ENCODE measurements around the gene HSPB3.
"Not testable (repeated sequence)": the region's sequence is repeated elsewhere in the genome, so short reads cannot be mapped to it uniquely, and the experiment has no call there.

The HSPB3 gene

DNA sequence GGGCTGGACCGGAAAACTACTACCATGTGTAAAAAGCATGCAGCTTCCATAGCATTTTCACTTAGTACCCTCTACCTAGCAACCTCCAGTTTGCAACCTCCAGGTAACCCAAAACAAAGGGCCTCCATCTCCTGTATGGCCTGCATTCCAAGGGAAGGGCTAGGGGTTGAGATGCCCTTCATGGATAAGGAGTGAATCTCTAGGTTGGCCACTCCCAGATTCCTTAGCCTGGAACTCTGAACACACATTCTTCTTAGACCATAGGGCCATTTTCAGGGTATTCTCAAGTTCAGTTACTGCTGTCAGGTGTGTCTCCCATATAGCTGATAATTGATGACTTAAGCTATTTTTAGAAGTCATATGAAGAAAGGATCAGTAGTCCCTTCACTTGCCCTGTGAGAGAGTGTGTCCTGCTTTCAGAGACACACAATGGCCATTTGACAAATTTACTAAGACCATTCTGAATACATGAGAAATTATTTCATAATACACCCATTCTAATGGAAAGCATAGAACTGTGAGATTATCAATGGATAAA, 22.5 kb downstream of the HSPB3 start:
- no peak overlapping the region for H3K27ac ChIP-seq (ENCODE audit: low read depth, low read length, severe bottlenecking)
- no peak overlapping the region for H3K4me3 ChIP-seq (ENCODE audit: extremely low read depth, insufficient read depth, low read length, poor library complexity, severe bottlenecking)
- no CpG with 5 or more reads among the region's 1 CpG for WGBS, 2 experiments (ENCODE audit: insufficient coverage in 2 of 2)
- H3K36me3 ChIP-seq (ENCODE audit: control insufficient read depth, insufficient read depth, low read length): no peaks in the 10 kb centered on the region
- no peaks in the 10 kb centered on the region for H3K9me3 ChIP-seq (ENCODE audit: control insufficient read depth, low read length)
- H3K4me1 ChIP-seq (ENCODE audit: control insufficient read depth, insufficient read depth, low read length, poor library complexity, severe bottlenecking): no peaks in the 10 kb centered on the region

GRCh38 chr5:54480296-54480695, 24.8 kb downstream of the HSPB3 start:
- Histone ChIP-seq H3K4me1 (ENCODE audit: control insufficient read depth, insufficient read depth, low read length, poor library complexity, severe bottlenecking) (no peaks in the 10 kb centered on the region), H3K4me3 (ENCODE audit: extremely low read depth, insufficient read depth, low read length, poor library complexity, severe bottlenecking) (no peak overlapping the region), H3K27ac (ENCODE audit: low read depth, low read length, severe bottlenecking) (no peak overlapping the region), H3K36me3 (ENCODE audit: control insufficient read depth, insufficient read depth, low read length) (no peaks in the 10 kb centered on the region), H3K9me3 (ENCODE audit: control insufficient read depth, low read length) (no peaks in the 10 kb centered on the region)

GRCh38 chr5:54484219-54484894, 28.9 kb downstream of the HSPB3 start:
- H3K4me3 ChIP-seq (ENCODE audit: extremely low read depth, insufficient read depth, low read length, poor library complexity, severe bottlenecking): no peak overlapping the region
- no peak overlapping the region for H3K27ac ChIP-seq (ENCODE audit: low read depth, low read length, severe bottlenecking)
- 87 to 100% methylated on average over 3 to 4 of the region's 5 CpGs for WGBS, 2 experiments (ENCODE audit: insufficient coverage in 2 of 2)
- no peaks in the 10 kb centered on the region for H3K4me1 ChIP-seq (ENCODE audit: control insufficient read depth, insufficient read depth, low read length, poor library complexity, severe bottlenecking)
- H3K9me3 ChIP-seq (ENCODE audit: control insufficient read depth, low read length): no peaks in the 10 kb centered on the region
- H3K36me3 ChIP-seq (ENCODE audit: control insufficient read depth, insufficient read depth, low read length): no peaks in the 10 kb centered on the region

- H3K36me3 ChIP-seq (ENCODE audit: control insufficient read depth, insufficient read depth, low read length): not testable (repeated sequence)
Measured at GRCh38 chr5:54485659-54486058, 30.2 kb downstream of the HSPB3 start.

DNA sequence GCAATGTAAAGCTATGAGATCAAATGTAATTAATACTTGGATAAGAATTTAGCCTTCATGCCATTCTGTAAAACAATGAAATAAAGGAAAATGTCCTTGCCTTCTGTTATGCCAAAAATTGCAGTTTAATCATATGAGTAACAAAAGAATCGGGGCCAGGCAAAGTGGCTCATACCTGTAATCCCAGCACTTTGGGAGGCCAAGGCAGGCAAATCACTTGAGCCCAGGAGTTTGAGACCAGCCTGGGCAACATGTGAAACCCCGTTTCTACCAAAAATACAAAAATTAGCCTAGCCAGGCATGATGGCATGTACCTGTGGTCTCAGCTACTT, 34.1 kb downstream of the HSPB3 start:
- H3K4me3 ChIP-seq (ENCODE audit: extremely low read depth, insufficient read depth, low read length, poor library complexity, severe bottlenecking); H3K4me1 ChIP-seq (ENCODE audit: control insufficient read depth, insufficient read depth, low read length, poor library complexity, severe bottlenecking); H3K27ac ChIP-seq (ENCODE audit: low read depth, low read length, severe bottlenecking); H3K36me3 ChIP-seq (ENCODE audit: control insufficient read depth, insufficient read depth, low read length); H3K9me3 ChIP-seq (ENCODE audit: control insufficient read depth, low read length): not testable (repeated sequence)
- WGBS, 2 experiments (ENCODE audit: insufficient coverage in 2 of 2): 46 to 100% methylated on average over 1 to 2 of the region's 2 CpGs

More at GRCh38 chr5:54485659-54486058, 30.2 kb downstream of the HSPB3 start:
- H3K4me3 ChIP-seq (ENCODE audit: extremely low read depth, insufficient read depth, low read length, poor library complexity, severe bottlenecking); H3K9me3 ChIP-seq (ENCODE audit: control insufficient read depth, low read length); H3K27ac ChIP-seq (ENCODE audit: low read depth, low read length, severe bottlenecking); H3K4me1 ChIP-seq (ENCODE audit: control insufficient read depth, insufficient read depth, low read length, poor library complexity, severe bottlenecking): not testable (repeated sequence)

- Histone ChIP-seq H3K36me3 (ENCODE audit: control insufficient read depth, insufficient read depth, low read length) (no peaks in the 10 kb centered on the region), H3K9me3 (ENCODE audit: control insufficient read depth, low read length) (no peaks in the 10 kb centered on the region), H3K4me1 (ENCODE audit: control insufficient read depth, insufficient read depth, low read length, poor library complexity, severe bottlenecking) (no peaks in the 10 kb centered on the region), H3K4me3 (ENCODE audit: extremely low read depth, insufficient read depth, low read length, poor library complexity, severe bottlenecking) (no peak overlapping the region), H3K27ac (ENCODE audit: low read depth, low read length, severe bottlenecking) (no peak overlapping the region)
- 80% methylated on average over 1 of the region's 1 CpG; no CpG with 5 or more reads in 1 of the 2 experiments for WGBS, 2 experiments (ENCODE audit: insufficient coverage in 2 of 2)
Measured at GRCh38 chr5:54491326-54491725, 35.8 kb downstream of the HSPB3 start.

GRCh38 chr5:54492178-54492577, 36.7 kb downstream of the HSPB3 start:
- WGBS, 2 experiments (ENCODE audit: insufficient coverage in 2 of 2): 88 to 90% methylated on average over 1 to 2 of the region's 2 CpGs
- Histone ChIP-seq H3K9me3 (ENCODE audit: control insufficient read depth, low read length) (no peaks in the 10 kb centered on the region), H3K4me1 (ENCODE audit: control insufficient read depth, insufficient read depth, low read length, poor library complexity, severe bottlenecking) (no peaks in the 10 kb centered on the region), H3K27ac (ENCODE audit: low read depth, low read length, severe bottlenecking) (no peak overlapping the region), H3K36me3 (ENCODE audit: control insufficient read depth, insufficient read depth, low read length) (no peaks in the 10 kb centered on the region), H3K4me3 (ENCODE audit: extremely low read depth, insufficient read depth, low read length, poor library complexity, severe bottlenecking) (no peak overlapping the region)

DNA sequence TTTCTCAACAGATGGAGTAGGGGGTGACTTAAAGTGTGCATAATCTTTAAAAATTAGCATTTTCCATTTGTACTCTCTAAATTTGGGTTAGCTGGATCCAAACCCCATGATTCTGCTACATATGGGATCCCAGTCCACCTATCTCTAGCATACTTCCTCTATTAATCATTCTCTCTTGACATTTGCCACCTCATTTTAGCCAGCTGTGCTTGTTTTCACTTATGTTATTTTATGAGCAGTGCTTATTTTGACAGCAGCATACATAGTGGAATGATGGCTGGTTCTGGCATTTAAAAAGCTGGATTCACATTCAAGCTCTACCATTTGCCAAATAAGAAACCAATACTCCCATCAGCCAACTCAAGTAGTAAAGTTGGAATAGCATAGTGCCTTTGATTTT, 39.5 kb downstream of the HSPB3 start:
- H3K4me3 ChIP-seq (ENCODE audit: extremely low read depth, insufficient read depth, low read length, poor library complexity, severe bottlenecking): no peak overlapping the region
- no peaks in the 10 kb centered on the region for H3K4me1 ChIP-seq (ENCODE audit: control insufficient read depth, insufficient read depth, low read length, poor library complexity, severe bottlenecking)
- H3K36me3 ChIP-seq (ENCODE audit: control insufficient read depth, insufficient read depth, low read length): no peaks in the 10 kb centered on the region

More for the DNA sequence above, 39.5 kb downstream of the HSPB3 start:
- Histone ChIP-seq H3K9me3 (ENCODE audit: control insufficient read depth, low read length) (peaks cover 8% of the 10 kb centered on the region), H3K27ac (ENCODE audit: low read depth, low read length, severe bottlenecking) (no peak overlapping the region)
